HG03064 (cell line): ENCODE results near the gene MAP3K5.
A peak's percentile ranks its signal among the peaks of the same experiment; 100 is the strongest.

Source experiments
- ATAC-seq: cut with Tn5 transposase; IDR thresholded peaks from one replicate; pipeline ENCODE4 v1.9.1; 2021; ENCODE audit warnings: low read depth; ENCODE audit not compliant: unreplicated experiment

The MAP3K5 gene

DNA sequence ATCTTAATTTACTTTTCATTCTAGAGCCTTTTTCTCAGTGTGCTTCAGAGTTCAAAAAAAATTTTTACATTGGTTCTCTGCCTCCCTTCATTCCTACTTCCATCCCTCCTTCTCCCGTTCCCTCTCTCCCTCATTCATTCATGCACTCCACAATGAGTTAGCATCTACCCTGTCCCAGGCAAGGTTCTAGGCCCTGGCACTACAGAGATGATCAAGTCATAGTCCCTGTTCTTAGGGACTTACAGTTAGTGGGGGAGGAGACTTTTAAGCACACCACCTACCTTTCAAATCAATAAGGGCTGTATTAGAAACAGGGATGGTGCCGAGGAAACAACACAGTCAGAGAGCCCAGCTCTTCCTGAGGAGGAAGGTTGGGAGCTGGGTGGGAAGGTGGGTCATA, 40.3 kb downstream of the MAP3K5 start:
- no peak for ATAC-seq

DNA sequence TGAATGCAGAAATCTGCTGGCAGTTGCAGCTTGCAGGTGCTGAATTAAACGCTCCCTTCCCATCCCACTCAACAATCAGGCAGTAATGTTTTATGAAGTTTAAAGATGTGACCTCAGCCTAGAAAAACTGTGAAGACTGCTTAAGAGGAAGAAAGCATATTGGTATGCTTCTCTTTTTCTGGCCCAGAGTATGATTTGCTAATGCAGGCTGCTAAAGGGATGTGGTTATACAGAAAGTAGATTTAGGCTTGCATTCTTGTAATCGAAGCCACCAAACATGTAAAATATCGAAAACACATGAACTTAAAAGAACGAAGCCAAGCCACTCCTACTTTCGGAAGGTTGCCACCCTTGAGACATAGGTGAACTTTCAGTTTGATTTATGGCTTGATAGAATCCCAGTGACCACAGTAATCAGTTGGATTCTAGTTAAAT, 40.7 kb downstream of the MAP3K5 start:
- ATAC-seq, result peak; percentile 94

DNA sequence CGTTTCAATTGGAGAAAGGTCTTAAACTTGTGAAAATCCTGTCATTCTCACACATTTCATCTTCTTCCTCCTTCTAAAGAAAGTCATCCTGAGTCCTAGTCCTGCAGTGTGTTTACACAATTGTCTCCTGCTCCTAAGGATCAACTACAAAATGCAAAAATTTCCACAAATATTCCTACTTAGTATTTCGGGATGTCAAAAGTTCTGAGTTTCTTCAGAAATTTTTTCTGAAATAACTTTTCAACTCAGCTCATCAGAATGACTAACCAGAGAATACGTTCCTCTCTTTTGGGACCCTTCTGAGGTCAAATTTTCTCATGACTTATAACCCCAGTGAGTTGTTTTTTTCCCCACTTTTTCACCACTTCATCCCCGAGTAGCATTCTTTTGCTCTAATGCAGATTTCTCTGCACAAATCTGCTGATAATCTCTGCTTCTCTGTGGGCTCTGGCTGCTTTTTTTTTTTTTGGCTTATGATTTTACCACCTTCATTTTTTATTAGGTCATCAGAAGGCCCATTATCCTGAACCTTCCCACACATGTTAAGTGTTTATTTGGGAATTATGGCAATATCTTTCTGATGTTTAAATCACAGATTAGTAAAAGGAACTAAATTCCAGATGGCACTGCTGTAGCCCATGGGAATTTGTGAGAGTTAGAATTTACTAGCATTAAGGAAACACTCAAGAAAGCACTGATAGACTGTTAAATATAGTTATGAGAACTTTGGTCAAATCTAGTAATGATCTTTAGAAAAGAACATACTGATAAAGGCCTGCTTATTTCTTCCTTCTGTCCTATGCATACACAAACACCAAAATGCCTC, 41.4 kb downstream of the MAP3K5 start:
- peak; percentile 12 for ATAC-seq

DNA sequence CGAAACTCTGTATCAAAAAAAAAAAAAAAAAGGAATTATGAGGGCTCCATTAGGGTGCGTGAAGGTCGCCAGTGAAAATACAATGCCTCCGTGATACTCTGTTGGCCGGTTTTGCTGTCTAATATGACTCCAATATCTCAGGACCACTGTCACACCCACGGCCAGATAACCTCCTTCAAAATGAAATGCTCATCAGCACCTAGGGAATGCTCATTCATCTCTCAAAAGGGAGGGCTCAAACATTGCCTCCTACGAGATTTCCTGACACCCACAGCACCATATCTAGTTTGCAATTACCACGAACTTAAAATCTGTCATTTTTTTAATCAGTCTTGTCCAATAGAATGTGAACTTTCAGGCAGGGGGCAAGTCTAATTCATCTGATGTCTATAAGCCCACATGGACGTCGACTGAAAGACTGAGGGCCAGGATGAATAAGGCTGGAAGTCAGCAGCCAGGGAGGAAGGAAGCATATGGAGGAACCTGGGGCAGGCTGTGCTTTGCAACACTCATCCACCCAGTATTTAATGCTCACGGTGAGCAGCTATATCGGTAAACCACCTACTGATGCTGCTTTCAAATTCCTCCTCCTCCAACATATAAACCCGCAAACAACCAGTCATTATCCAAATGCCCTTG, 42.8 kb downstream of the MAP3K5 start:
- no peak for ATAC-seq

DNA sequence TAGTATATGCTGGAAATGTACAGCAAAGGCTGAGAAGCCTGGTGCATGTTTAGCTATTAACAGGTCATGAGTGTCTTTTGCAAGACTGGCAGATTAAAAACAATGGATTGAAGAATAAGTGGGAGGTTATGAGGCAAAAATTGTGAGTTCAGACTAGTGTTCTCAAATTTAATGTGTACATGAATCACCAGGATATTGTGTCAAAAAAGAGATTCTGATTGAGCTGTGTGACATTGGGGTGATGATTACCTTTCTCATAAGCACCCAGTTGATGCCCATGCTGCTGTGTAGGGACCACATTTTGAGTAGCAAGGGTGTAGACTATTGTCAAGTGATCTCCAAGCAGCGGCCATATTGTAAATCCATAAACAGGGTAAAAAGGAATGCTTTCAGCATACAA, 44.8 kb downstream of the MAP3K5 start:
- no peak for ATAC-seq

DNA sequence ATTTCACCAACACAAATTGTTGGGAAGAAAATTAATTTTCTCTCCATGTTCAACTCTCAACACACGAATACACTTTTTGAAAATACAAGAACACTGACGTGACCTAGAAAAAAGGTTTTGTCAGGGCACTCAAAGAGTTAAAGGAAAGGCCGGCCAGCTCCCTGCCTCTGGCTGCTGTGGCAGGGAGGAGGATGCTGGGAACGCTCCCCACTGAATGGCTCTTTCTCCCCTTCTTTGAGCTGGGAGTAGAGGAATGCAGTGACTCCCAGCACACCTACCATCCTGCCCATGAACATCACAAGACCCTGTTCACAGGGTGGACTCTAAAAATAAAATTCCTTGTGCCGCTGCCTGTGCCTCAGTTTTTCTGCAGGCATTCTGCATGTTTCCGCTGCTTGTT, 47.0 kb downstream of the MAP3K5 start:
- ATAC-seq, result no peak

DNA sequence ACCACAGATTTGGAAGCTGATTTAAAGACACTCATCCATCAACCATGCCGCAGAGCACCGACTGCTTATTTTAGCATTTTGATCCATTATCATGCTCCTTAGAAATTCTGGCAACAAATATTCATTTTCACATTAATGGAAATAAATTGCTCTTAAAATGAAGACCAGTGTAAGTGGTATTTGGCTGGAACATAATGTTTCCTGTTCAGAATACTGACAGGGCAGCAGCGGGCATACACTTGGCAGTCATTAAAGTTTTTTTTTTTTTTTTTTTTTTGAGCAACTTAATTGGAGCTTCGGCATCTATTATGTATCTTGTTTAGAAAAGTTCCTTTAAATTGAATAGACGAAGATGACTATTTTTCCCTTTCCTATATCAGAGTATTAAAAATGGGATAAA, 47.4 kb downstream of the MAP3K5 start:
- ATAC-seq, result no peak

DNA sequence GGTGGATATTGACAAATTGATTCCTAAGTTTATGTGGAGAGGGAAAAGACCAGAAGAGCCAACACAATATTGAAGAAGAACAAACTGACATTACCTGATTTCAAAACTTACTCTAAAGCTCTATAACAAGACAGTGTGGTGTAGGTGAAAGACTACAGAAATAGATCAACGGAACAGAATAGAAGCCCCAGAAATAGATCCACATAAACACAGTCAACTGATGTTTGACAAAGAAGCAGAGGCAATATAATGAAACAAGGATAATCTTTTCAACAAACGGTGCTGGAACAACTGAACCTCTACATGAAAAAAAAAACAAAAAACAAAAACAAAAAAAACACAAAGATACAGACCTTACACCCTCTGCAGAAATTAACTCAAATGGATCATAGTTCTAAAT, 50.2 kb downstream of the MAP3K5 start:
- no peak for ATAC-seq

DNA sequence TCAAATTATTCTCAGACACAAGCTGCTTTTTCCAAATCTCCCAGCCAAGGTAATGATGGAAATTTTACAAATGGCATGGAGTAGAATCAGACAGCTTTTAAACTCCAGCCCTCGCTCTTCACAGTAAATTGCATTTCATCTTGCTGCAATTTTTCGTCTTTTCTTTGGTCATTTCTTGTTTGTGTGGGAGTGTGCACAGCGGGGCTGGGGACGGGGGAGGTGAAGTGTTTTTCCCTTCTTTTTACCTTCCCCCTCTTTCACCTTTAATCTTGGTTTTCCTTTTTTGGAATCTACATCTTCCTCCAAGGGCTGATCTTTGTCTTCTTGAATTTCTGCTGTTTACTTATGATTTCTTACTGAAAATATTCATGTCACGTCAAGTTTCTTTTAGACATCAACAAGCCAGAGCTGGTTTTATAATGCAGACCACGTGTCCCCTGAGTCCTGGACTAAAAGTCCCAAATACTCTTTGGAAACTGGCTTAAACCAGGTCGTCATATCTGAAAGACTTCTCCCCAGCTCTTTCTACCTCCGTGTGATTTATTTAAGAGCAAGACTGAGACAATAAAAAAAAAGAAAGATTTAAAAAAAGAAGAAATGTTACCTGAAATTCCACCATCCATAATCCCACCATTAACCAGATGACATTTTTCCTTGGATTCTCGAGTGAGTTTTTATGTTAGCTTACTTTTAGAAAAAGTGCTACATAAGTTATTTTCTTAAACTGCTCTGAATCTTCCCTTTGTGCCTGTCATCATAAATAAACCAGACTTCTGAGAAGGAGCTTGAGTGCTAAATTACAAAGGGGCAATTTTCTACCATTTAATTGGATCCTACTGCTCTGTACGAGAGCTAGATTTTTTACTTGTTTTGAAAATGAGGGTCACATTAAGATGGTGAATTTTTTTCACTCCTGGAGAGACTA, 52.0 kb downstream of the MAP3K5 start:
- ATAC-seq, result no peak

DNA sequence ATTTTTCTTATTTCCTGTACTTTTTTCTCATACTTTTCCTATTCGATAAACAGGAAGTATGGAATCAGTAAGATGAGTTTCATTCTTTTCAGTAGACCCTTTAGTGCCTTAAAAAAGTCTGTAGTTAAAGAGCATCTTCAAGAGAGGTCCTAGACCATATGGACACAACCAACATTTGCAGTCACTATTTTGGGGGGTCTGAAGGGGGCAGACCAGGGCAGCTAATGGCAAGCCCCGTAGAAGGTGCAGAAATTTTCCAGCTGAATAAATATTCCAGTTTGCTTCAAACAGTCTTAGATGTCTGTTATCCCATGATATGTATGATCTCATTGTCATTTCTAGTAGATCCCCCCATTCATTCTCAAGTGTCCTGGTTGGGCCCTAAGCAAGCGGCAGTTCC, 52.8 kb downstream of the MAP3K5 start:
- ATAC-seq, result no peak

DNA sequence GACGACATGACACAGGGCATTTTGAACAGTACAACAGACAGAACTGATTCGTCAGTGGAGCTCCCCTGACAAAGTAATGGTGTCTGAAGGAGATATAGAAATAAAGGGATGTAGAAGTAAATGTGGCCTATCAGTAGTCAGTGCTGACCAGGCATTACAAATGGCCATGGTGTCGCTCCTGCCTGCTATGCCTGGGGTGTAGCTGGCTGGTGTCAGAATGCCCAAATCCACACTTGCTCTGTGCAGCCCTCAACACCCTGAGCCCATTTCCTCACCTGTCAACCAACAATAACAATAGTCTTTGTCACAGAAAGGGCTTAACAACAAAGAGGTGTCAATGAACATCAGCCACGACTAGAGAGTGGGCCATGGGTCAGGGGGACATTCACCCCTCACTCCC, 53.2 kb downstream of the MAP3K5 start:
- no peak for ATAC-seq

DNA sequence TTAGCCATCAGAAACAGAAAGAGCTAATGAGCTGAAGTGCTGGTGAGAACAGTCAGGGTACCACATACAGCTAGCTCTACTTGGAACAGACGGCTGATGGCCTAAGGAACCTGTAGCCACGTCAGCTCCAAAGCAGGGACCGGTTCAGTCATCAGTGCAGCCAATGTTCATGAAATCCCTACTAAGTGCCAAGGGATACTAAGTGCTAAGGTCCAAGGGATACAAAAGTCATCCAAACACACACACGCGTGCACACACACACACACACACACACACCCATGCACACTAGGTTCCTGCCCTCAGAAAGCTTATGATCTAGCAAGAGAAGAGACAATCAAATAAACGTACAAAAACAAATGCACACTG, 53.6 kb downstream of the MAP3K5 start:
- no peak for ATAC-seq

DNA sequence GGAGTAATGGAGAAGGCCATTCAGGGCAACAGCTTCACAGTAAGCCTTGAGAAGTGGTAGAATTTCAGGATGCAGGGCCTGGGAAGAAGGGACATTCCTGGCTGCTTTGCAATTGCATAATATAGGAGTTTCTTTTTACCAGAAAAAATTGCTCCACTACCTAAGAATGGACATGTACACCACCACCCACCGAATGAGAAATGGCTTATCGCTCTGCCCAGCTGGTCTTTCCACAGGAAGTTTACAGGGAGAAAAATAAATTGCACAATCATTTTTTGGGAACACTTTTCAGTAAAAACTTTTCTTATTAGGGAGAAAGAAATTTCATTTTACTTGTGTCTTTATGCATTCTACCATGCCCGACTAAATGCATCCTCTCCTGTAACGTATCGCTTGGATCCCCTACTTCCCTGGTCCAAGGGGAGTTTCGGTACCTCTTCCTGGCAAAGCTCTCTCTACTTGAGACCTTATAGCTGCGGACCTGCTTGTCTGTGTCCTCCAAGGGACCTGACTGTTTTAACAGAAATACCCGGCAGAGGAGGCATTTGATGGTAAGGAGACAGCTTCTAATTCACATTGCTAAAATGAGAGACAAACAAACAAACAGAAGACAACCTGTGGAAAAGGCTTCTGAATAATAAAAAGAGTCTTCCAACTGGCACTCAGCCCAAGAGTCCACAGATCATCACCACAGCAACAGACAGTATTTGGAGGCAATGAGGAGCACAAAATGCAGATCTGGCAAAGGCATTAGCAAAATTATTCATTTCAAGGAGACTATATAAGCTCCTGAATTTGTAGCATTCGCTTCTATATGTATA, 54.2 kb downstream of the MAP3K5 start:
- ATAC-seq, result no peak

DNA sequence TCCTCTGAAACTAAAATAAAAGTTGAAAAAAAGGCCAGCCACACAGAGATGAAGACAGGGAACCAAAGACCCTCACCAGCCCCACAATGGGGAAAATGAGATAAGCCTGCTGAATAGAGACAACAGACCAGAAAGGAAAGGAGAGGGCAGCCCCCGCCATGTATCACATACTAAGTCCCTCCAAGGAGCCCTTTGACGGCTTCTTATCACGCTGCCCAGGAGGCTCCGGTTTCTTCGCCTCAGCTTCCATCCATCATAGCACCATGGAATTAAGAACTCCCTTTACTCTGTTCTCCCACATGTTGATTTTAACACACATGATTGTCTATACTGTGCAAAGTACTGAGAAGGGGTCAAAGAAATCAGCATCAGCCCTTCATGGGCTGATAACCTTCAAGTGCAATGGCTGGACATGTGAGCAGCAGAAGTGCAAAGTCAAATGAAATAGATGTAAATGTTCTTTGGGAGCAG, 54.9 kb downstream of the MAP3K5 start:
- no peak for ATAC-seq

DNA sequence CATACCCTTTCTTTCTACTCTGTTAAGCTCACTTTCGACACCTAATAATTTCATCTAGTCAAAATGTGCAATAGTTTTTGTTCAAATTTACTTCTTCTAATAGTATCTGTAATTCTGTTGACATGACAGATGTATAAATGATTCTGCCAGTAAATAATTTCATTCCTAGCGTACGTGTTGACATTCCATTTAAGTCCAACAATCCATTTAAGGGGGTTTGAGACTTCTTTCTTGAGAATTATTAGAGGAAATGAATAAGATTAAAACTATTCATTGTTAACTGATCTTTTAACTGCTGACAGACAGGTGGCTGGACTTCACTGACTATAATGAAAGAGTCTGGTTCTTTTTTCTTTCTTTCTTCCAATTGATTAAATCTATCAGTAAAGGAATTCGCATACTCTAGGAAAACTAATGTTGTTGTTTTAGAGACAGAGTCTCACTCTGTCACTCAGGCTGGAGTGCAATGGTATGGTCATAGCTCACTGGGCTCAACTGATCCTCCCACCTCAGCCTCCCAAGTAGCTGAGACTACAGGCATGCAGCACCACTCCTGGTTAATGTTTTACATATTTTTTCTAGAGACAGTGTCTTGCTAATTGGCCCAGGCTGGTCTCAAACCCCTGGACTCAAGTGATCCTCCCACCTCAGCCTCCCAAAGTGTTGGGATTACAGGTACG, 55.9 kb downstream of the MAP3K5 start:
- ATAC-seq, result no peak

DNA sequence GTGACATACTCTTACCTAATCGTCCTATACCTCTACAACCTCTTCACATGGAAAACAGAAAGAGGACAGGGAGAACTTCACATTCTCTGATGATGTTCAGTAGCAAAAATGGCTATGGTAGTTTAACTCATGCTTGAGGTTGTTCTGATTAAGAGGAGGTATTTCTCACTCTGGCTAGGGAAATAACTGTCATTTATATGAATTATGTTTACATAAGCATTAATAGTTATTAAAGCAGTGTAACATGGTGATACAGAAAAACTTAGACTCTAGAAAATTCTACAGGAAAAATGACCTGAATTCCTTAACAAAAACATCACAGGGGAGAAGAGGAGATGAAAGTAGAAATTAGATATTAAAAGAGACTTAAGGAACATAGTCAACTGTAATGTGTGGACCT, 57.3 kb downstream of the MAP3K5 start:
- no peak for ATAC-seq

DNA sequence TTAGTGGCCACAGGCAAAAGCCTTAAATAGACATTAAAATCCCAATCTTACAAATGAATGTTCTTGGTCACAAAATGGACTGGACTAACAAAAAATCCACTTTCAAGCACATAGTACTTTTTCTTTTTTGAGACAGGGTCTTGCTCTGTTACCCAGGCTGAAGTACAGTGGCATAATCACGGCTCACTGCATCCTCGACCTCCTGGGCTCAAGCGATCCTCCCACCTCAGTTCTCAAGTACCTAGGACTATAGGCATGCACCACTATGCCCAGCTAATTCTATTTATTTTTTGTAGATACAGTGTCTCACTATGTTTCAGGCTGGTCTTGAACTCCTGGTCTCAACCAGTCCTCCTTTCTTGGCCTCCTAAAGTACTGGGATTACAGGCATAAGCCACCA, 59.4 kb downstream of the MAP3K5 start:
- no peak for ATAC-seq

DNA sequence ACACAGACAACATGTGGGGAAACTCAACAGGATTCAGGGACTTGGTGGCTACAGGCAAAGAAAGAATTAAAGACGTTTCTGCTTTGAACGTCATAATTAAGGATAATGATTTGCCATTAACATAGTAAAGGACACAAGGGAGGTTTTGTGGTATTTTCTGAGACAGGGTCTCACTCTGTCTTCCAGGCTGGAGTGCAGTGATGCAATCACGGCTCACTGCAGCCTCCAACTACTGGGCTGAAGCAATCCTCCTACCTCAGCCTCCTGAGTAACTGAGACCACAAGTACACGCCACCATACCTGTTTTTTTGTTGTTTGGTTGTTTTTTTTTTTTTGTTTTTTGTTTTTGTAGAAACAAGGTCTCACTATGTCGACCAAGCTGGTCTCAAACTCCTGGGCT, 62.4 kb downstream of the MAP3K5 start:
- ATAC-seq, result no peak

DNA sequence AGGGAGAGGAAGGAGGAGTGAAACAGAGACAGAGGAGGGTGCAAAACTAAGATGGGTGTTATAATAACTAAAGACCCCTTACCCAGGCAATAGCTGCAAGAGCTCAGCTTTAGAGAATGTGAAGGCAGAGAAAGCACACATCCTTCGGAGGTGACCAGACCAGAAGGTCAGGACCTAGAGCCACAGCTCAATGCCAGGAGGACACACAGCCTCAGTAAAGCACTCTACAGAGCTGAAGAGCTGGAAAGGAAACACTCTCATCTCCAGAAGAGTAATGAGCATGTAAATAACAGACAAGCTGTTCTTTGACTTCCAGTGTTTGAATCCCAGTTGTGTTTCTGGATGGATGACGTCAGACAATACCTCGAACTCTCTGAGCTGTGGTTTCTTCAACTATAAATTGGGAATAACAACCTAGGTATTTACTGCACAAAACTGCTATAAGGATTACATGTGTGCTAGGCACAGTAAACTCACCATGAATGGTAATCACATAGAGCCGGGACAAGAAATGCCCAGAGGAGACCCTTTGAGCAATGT, 63.2 kb downstream of the MAP3K5 start:
- no peak for ATAC-seq
